DMS 273 treated with DMSO at 0.1 percent for 48 hours (cell line): Measurements from ENCODE around the gene LRRC7.

Experiments
- DNase-seq: peaks from one replicate; lab custom pipeline; 2025; lab: John Stamatoyannopoulos, UW

The LRRC7 gene

GRCh38 chr1:69589799-69590198 lies 22.1 kb downstream of the LRRC7 start:
- DNase-seq = no peak

GRCh38 chr1:69592341-69592740 lies 24.6 kb downstream of the LRRC7 start:
- no peak for DNase-seq

- DNase-seq = no peak
These were observed 27.8 kb downstream of the LRRC7 start for GRCh38 chr1:69595486-69595885.

- DNase-seq = no peak
These were observed 43.6 kb downstream of the LRRC7 start for GRCh38 chr1:69611316-69611715.

GRCh38 chr1:69613414-69613813 lies 45.7 kb downstream of the LRRC7 start:
- no peak for DNase-seq

- no peak for DNase-seq
These were observed 71.0 kb downstream of the LRRC7 start for GRCh38 chr1:69638673-69639072.

- no peak for DNase-seq
These were observed 71.4 kb downstream of the LRRC7 start for GRCh38 chr1:69639159-69639558.

- no peak for DNase-seq
These were observed 75.5 kb downstream of the LRRC7 start for GRCh38 chr1:69643266-69643665.

- DNase-seq = no peak
These were observed 77.8 kb downstream of the LRRC7 start for GRCh38 chr1:69645477-69645876.

GRCh38 chr1:69648486-69648885 lies 80.8 kb downstream of the LRRC7 start:
- DNase-seq = peak; percentile 35

GRCh38 chr1:69649383-69649990 lies 81.8 kb downstream of the LRRC7 start:
- DNase-seq = no peak

GRCh38 chr1:69650779-69651178 lies 83.1 kb downstream of the LRRC7 start:
- no peak for DNase-seq

GRCh38 chr1:69651656-69652055 lies 83.9 kb downstream of the LRRC7 start:
- no peak for DNase-seq

- DNase-seq = no peak
These were observed 90.2 kb downstream of the LRRC7 start for GRCh38 chr1:69657971-69658370.

GRCh38 chr1:69661686-69662085 lies 94.0 kb downstream of the LRRC7 start:
- no peak for DNase-seq

GRCh38 chr1:69662321-69662720 lies 94.6 kb downstream of the LRRC7 start:
- no peak for DNase-seq

- DNase-seq = no peak
These were observed 103.8 kb downstream of the LRRC7 start for GRCh38 chr1:69671363-69672010.

- DNase-seq = no peak
These were observed 105.6 kb downstream of the LRRC7 start for GRCh38 chr1:69673321-69673720.

GRCh38 chr1:69679965-69680364 lies 112.2 kb downstream of the LRRC7 start:
- DNase-seq = no peak

GRCh38 chr1:69686367-69686984 lies 118.8 kb downstream of the LRRC7 start:
- no peak for DNase-seq

GRCh38 chr1:69688193-69688592 lies 120.5 kb downstream of the LRRC7 start:
- no peak for DNase-seq

GRCh38 chr1:69691179-69691578 lies 123.5 kb downstream of the LRRC7 start:
- no peak for DNase-seq

GRCh38 chr1:69693921-69694675 lies 126.4 kb downstream of the LRRC7 start:
- DNase-seq = no peak
